Thyroid gland (tissue), 4 donors: ENCODE measurements around the gene LPP.

Experiments
- POLR2A ChIP-seq, 2 donors: fragments of 450-650 bp; IDR thresholded peaks; one replicate each; pipeline ENCODE4 v1.6.1; 2017; ENCODE audit warnings: antibody characterized with exemption in 2 of 2, mild to moderate bottlenecking in 2 of 2, moderate library complexity in 1 of 2
- TF ChIP-seq, protein P1 (sequence below), 6 experiments: fragments of 200-600 bp in 3 of 6; fragments of 450-650 bp in 3 of 6; sonication (generic) in 3 of 6; IDR thresholded peaks; one replicate each; pipeline ENCODE4 v1.5.1; 2016 to 2019; ENCODE audit warnings: antibody characterized with exemption in 6 of 6, mild to moderate bottlenecking in 2 of 6, inconsistent platforms in 1 of 6, moderate library complexity in 1 of 6

DNA sequence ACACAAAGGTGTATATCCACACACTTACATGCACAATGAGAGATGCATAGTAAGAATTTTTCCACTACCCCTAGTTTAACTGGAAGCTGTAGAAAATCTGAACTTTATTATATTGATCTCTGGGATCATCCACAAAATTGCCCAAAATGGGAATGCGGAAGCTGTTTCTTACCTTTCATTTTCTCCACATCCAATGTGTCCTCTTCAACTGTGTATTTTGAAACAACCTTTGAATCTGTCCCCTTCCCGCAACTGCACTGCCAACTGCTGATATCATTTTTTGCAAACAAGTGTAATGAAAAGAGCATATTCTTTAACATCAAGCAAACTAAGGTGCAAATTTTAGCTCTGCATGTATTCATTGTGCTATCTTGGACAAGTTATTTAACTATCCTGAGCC, 590.2 kb downstream of the LPP start:
- no peak for TF ChIP-seq POLR2A (IDR thresholded peaks at IDR 0.05)
- TF ChIP-seq, protein P1, sequence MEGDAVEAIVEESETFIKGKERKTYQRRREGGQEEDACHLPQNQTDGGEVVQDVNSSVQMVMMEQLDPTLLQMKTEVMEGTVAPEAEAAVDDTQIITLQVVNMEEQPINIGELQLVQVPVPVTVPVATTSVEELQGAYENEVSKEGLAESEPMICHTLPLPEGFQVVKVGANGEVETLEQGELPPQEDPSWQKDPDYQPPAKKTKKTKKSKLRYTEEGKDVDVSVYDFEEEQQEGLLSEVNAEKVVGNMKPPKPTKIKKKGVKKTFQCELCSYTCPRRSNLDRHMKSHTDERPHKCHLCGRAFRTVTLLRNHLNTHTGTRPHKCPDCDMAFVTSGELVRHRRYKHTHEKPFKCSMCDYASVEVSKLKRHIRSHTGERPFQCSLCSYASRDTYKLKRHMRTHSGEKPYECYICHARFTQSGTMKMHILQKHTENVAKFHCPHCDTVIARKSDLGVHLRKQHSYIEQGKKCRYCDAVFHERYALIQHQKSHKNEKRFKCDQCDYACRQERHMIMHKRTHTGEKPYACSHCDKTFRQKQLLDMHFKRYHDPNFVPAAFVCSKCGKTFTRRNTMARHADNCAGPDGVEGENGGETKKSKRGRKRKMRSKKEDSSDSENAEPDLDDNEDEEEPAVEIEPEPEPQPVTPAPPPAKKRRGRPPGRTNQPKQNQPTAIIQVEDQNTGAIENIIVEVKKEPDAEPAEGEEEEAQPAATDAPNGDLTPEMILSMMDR (IDR thresholded peaks at IDR 0.05) = no peak
